GM19035 (cell line): ENCODE results near the gene PUM1.
"Not testable (repeated sequence)": the region's sequence is repeated elsewhere in the genome, so short reads cannot be mapped to it uniquely, and the experiment has no call there.

ENCODE experiments used
- ATAC-seq: cut with Tn5 transposase; IDR thresholded peaks from one replicate; pipeline ENCODE4 v1.9.1; 2021; ENCODE audit not compliant: unreplicated experiment

Gene PUM1

GRCh38 chr1:31065310-31066217 is at the start of gene PUM1:
TSS of gene PUM1 (minus strand) at chr1:31065717. CDS start at chr1:31059566, 6,151 bp downstream.
- ATAC-seq, result peak; percentile 95

- ATAC-seq, result no peak
These were observed 46.9 kb upstream of the PUM1 start for GRCh38 chr1:31112266-31112935.

- ATAC-seq, result no peak
These were observed 45.9 kb upstream of the PUM1 start for GRCh38 chr1:31111290-31111951.

GRCh38 chr1:31110846-31111245 is 45.3 kb upstream of the PUM1 start:
- no peak for ATAC-seq

GRCh38 chr1:31108861-31109260 is 43.3 kb upstream of the PUM1 start:
- no peak for ATAC-seq

GRCh38 chr1:31105646-31106045 is 40.1 kb upstream of the PUM1 start:
- ATAC-seq, result no peak

- no peak for ATAC-seq
These were observed 37.0 kb upstream of the PUM1 start for GRCh38 chr1:31102501-31102950.

- no peak for ATAC-seq
These were observed 35.6 kb upstream of the PUM1 start for GRCh38 chr1:31101147-31101502.

GRCh38 chr1:31099293-31100032 is 33.9 kb upstream of the PUM1 start:
- no peak for ATAC-seq

- no peak for ATAC-seq
These were observed 30.5 kb upstream of the PUM1 start for GRCh38 chr1:31095985-31096384.

- no peak for ATAC-seq
These were observed 29.9 kb upstream of the PUM1 start for GRCh38 chr1:31095298-31095981.

- not testable (repeated sequence) for ATAC-seq
These were observed 22.6 kb upstream of the PUM1 start for GRCh38 chr1:31088081-31088480.

GRCh38 chr1:31084782-31085569 is 19.5 kb upstream of the PUM1 start:
- ATAC-seq, result no peak

- no peak for ATAC-seq
These were observed 16.9 kb upstream of the PUM1 start for GRCh38 chr1:31082385-31082784.

- ATAC-seq, result no peak
These were observed 7.5 kb upstream of the PUM1 start for GRCh38 chr1:31073044-31073443.

- no peak for ATAC-seq
These were observed 6.8 kb upstream of the PUM1 start for GRCh38 chr1:31072304-31072746.

GRCh38 chr1:31069392-31069791 is 3.9 kb upstream of the PUM1 start:
- no peak for ATAC-seq

GRCh38 chr1:31064718-31065309 is 703 bp downstream of the PUM1 start:
- peak; percentile 2 for ATAC-seq

GRCh38 chr1:31064111-31064717 is 1.3 kb downstream of the PUM1 start:
- ATAC-seq, result no peak
